K562 (cell line): Measurements from ENCODE around the gene MMEL1. TPM values are rescaled to one million over a fixed set of nuclear protein-coding genes. Genes with fewer than 3 reads are reported as not detected.

Source experiments
- BHLHE40 ChIP-seq: IDR thresholded peaks from 2 replicates; pipeline ENCODE4 v1.6.1; 2011; ENCODE audit warnings: low read length, improper control_type of control experiment
- CBX2 ChIP-seq: fragments of 200-600 bp; sonication (generic); IDR thresholded peaks from one replicate; pipeline ENCODE4 v1.6.1; 2012; ENCODE audit warnings: mild to moderate bottlenecking, low read length, inconsistent platforms; ENCODE audit not compliant: insufficient read depth, poor library complexity, severe bottlenecking
- CEBPG ChIP-seq, 3 experiments: fragments of 200-800 bp in 1 of 3; sonication (Bioruptor generic) in 1 of 3; sonication (generic) in 1 of 3; formaldehyde crosslinking in 1 of 3; IDR thresholded peaks in 2 of 3; conservative IDR thresholded peaks in 1 of 3; 2 replicates each; pipeline versions ENCODE4 v1.6.1 to v1.8.0; 2016 to 2022; ENCODE audit warnings: missing compliant biosample characterization in 2 of 3, missing genetic modification characterization in 2 of 3, mild to moderate bottlenecking in 1 of 3, missing genetic modification reagents in 1 of 3
- CHD2 ChIP-seq: IDR thresholded peaks from 2 replicates; pipeline ENCODE4 v1.6.1; 2011; ENCODE audit warnings: low read depth, low read length
- CHD4 ChIP-seq: fragments of 200-600 bp; sonication (generic); IDR thresholded peaks from 3 replicates; pipeline ENCODE4 v1.6.1; 2012; ENCODE audit warnings: low read depth, mild to moderate bottlenecking, mixed read lengths, low read length, inconsistent platforms; ENCODE audit not compliant: insufficient read depth, insufficient replicate concordance, poor library complexity, severe bottlenecking
- FOXM1 ChIP-seq, 2 experiments: fragments of 450-650 bp in 1 of 2; sonication (generic) in 1 of 2; formaldehyde crosslinking in 1 of 2; IDR thresholded peaks; 2 replicates each; pipeline versions ENCODE4 v1.6.1 to v1.9.0; 2017 to 2022; ENCODE audit warnings: low read depth in 2 of 2, mild to moderate bottlenecking in 2 of 2, missing genetic modification reagents in 1 of 2, moderate library complexity in 1 of 2
- FUS ChIP-seq: fragments of 200-400 bp; formaldehyde crosslinking; optimal IDR thresholded peaks from 2 replicates; pipeline ENCODE3; 2017; ENCODE audit warnings: low read depth, low read length
- HDAC2 ChIP-seq: fragments of 450-650 bp; IDR thresholded peaks from 2 replicates; pipeline ENCODE4 v1.6.1; 2016; ENCODE audit warnings: mild to moderate bottlenecking
- NFE2L1 ChIP-seq: fragments of 450-650 bp; IDR thresholded peaks from 2 replicates; pipeline ENCODE4 v1.6.1; 2016; ENCODE audit warnings: missing genetic modification characterization, low read depth, mild to moderate bottlenecking, missing compliant biosample characterization, moderate library complexity, borderline replicate concordance
- RBM34 ChIP-seq: fragments of 200-400 bp; formaldehyde crosslinking; IDR thresholded peaks from 2 replicates; pipeline ENCODE4 v1.6.1; 2018; ENCODE audit warnings: low read length, borderline replicate concordance; ENCODE audit not compliant: insufficient read depth
- RFX7 ChIP-seq: fragments of 250-450 bp; sonication (Bioruptor Pico); IDR thresholded peaks from 2 replicates; pipeline ENCODE4 v1.5.1; 2021; ENCODE audit warnings: mild to moderate bottlenecking
- ZBTB7A ChIP-seq: IDR thresholded peaks from 2 replicates; pipeline ENCODE4 v1.6.1; 2011; ENCODE audit warnings: low read depth, mild to moderate bottlenecking, low read length, moderate library complexity, borderline replicate concordance; ENCODE audit not compliant: control insufficient read depth
- ZNF778 ChIP-seq: fragments of 450-650 bp; formaldehyde crosslinking; IDR thresholded peaks from 2 replicates; pipeline ENCODE4 v1.4.0; 2020; ENCODE audit warnings: mild to moderate bottlenecking, moderate library complexity
- polyA plus RNA-seq, 8 experiments: library from polyadenylated mRNA; depleted of rRNA in 4 of 8; stranded (reverse) in 5 of 8; unstranded in 3 of 8; fragments of >200 nt; fragmentation: Nextera tagmentation in 2 of 8; fragmentation: Illumina TruSeq in 1 of 8; extraction: Ambion mirVana in 2 of 8; extraction: Trizol in 1 of 8; gene quantifications; 2 replicates each; pipeline versions ENCODE4 v1.2.1 to v1.2.3, GENCODE V29; 2011 to 2014; ENCODE audit warnings: inconsistent platforms in 1 of 8, missing spikeins in 1 of 8
- total RNA-seq, 7 experiments: library from RNA; depleted of rRNA in 6 of 7; stranded (reverse); fragments of >200 nt in 6 of 7; fragmentation: Illumina TruSeq in 2 of 7; extraction: Trizol in 2 of 7; gene quantifications; 2 replicates each; pipeline versions ENCODE4 v1.2.1 to v1.2.3, GENCODE V29; 2011 to 2021; ENCODE audit warnings: low replicate concordance in 1 of 7
- TF ChIP-seq, protein P1 (sequence below): fragments of 450-650 bp; IDR thresholded peaks from 2 replicates; pipeline ENCODE4 v1.6.1; 2017; ENCODE audit warnings: antibody characterized with exemption
- TF ChIP-seq, protein P2 (sequence below): sonication (generic); formaldehyde crosslinking; IDR thresholded peaks from 2 replicates; pipeline ENCODE4 v1.8.0; 2022; ENCODE audit warnings: mild to moderate bottlenecking, missing genetic modification reagents
- TF ChIP-seq, protein P3 (sequence below): fragments of 150-350 bp; conservative IDR thresholded peaks from 2 replicates; pipeline ENCODE4 v1.6.1; 2014; ENCODE audit warnings: low read length
- TF ChIP-seq, protein P4 (sequence below): fragments of 250-450 bp; sonication (Bioruptor Pico); IDR thresholded peaks from 2 replicates; pipeline ENCODE4 v1.8.0; 2022; ENCODE audit warnings: inconsistent platforms, mild to moderate bottlenecking, moderate library complexity, borderline replicate concordance

Gene MMEL1
- total and polyA plus RNA-seq, 9 of the 15 experiments (the other 6 are each of a cell fraction or from before 2014, with no cell fraction given) = not detected

DNA sequence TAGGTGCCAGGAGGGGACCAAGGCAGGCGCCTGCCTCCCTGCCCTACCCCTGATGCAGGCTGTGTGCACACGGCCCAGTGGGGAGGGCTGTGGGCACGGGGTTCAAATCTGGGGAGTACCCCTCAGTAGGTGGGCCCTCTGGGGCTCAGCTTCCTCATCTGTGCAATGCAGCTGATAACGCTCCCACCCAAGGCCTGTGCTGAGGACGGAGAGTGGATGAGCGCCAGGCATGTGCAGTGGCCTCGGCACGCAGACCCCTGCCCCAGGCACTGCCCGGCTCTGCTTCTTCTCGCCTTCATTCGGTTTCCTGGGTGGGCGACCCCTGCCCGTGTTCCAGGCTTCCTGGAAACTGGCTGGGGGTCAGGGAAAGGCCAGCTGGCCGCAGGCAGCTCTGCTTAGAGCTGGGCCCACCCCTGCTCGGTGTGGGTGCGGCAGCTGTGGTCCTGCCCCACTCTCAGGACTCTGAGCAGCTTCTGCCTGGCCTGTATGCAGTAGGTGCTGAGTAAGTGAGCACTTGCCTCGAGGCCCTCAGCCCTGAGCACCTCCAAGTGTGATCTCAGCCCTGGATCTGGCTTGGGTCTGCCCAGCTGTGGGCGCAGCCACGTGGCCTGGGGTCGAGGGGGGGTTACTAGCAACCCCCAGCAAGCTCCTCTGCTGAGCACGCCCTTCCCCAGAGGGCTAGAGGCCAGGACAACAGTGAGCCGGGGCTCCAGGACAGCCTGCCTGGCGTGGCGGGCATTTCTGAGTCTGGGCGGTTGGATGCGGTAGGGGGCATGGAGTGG lies 88.5 kb downstream of the MMEL1 start (continued):
- TF ChIP-seq CHD2 (no peak), HDAC2 (peak; percentile 52; the same call in 1 of the 2 replicates), NFE2L1 (no peak), RBM34 (no peak), CHD4 (peak; percentile 74), RFX7 (CRISPR knock-in tag) (no peak), CEBPG (CRISPR knock-in tag; IDR thresholded peaks at IDR 0.05) (no peak), CEBPG (tag; conservative IDR thresholded peaks at IDR 0.05 in 1 of 2, IDR thresholded peaks at IDR 0.05 in 1 of 2) (no peak), BHLHE40 (no peak), FOXM1 (IDR thresholded peaks at IDR 0.05; ENCODE audit: low read depth) (no peak), FOXM1 (CRISPR knock-in tag; IDR thresholded peaks at IDR 0.05; ENCODE audit: low read depth) (no peak), ZBTB7A (peak; percentile 67), CBX2 (no peak), FUS (no peak), ZNF778 (CRISPR knock-in tag) (no peak)
- TF ChIP-seq, protein P1, sequence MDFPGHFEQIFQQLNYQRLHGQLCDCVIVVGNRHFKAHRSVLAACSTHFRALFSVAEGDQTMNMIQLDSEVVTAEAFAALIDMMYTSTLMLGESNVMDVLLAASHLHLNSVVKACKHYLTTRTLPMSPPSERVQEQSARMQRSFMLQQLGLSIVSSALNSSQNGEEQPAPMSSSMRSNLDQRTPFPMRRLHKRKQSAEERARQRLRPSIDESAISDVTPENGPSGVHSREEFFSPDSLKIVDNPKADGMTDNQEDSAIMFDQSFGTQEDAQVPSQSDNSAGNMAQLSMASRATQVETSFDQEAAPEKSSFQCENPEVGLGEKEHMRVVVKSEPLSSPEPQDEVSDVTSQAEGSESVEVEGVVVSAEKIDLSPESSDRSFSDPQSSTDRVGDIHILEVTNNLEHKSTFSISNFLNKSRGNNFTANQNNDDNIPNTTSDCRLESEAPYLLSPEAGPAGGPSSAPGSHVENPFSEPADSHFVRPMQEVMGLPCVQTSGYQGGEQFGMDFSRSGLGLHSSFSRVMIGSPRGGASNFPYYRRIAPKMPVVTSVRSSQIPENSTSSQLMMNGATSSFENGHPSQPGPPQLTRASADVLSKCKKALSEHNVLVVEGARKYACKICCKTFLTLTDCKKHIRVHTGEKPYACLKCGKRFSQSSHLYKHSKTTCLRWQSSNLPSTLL = no peak
- TF ChIP-seq, protein P2, sequence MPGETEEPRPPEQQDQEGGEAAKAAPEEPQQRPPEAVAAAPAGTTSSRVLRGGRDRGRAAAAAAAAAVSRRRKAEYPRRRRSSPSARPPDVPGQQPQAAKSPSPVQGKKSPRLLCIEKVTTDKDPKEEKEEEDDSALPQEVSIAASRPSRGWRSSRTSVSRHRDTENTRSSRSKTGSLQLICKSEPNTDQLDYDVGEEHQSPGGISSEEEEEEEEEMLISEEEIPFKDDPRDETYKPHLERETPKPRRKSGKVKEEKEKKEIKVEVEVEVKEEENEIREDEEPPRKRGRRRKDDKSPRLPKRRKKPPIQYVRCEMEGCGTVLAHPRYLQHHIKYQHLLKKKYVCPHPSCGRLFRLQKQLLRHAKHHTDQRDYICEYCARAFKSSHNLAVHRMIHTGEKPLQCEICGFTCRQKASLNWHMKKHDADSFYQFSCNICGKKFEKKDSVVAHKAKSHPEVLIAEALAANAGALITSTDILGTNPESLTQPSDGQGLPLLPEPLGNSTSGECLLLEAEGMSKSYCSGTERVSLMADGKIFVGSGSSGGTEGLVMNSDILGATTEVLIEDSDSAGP = no peak
- TF ChIP-seq, protein P3, sequence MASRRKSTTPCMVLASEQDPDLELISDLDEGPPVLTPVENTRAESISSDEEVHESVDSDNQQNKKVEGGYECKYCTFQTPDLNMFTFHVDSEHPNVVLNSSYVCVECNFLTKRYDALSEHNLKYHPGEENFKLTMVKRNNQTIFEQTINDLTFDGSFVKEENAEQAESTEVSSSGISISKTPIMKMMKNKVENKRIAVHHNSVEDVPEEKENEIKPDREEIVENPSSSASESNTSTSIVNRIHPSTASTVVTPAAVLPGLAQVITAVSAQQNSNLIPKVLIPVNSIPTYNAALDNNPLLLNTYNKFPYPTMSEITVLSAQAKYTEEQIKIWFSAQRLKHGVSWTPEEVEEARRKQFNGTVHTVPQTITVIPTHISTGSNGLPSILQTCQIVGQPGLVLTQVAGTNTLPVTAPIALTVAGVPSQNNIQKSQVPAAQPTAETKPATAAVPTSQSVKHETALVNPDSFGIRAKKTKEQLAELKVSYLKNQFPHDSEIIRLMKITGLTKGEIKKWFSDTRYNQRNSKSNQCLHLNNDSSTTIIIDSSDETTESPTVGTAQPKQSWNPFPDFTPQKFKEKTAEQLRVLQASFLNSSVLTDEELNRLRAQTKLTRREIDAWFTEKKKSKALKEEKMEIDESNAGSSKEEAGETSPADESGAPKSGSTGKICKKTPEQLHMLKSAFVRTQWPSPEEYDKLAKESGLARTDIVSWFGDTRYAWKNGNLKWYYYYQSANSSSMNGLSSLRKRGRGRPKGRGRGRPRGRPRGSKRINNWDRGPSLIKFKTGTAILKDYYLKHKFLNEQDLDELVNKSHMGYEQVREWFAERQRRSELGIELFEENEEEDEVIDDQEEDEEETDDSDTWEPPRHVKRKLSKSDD = no peak
- TF ChIP-seq, protein P4, sequence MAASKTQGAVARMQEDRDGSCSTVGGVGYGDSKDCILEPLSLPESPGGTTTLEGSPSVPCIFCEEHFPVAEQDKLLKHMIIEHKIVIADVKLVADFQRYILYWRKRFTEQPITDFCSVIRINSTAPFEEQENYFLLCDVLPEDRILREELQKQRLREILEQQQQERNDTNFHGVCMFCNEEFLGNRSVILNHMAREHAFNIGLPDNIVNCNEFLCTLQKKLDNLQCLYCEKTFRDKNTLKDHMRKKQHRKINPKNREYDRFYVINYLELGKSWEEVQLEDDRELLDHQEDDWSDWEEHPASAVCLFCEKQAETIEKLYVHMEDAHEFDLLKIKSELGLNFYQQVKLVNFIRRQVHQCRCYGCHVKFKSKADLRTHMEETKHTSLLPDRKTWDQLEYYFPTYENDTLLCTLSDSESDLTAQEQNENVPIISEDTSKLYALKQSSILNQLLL = no peak
